ENCODE data around the gene CAPN5.

CAPN5 gene

GRCh38 chr11:77124041-77124440 lies 57.3 kb downstream of the CAPN5 start:
- Histone ChIP-seq H3K79me2 (ENCODE audit: control insufficient read depth, low read length) (no peaks in the 10 kb centered on the region), H3K27me3 (ENCODE audit: control insufficient read depth, low read length) (no peaks in the 10 kb centered on the region), H3K36me3 (ENCODE audit: control insufficient read depth, low read length) (no peaks in the 10 kb centered on the region), H3K4me3 (ENCODE audit: low read length) (no peak overlapping the region), H3K27ac (ENCODE audit: low read depth, low read length) (no peak overlapping the region), H4K20me1 (ENCODE audit: control insufficient read depth, insufficient read depth, low read depth, low read length) (no peaks in the 10 kb centered on the region), H3K4me1 (ENCODE audit: control insufficient read depth, low read length) (peaks cover 9% of the 10 kb centered on the region), H3F3A (ENCODE audit: control insufficient read depth, insufficient read depth) (no peaks in the 10 kb centered on the region), H3K9me3 (ENCODE audit: control insufficient read depth, insufficient read depth, low read length) (no peaks in the 10 kb centered on the region), H3K4me2 (ENCODE audit: low read length) (no peak overlapping the region), H3K9me2 (replicated peaks; ENCODE audit: control insufficient read depth, low read length) (no peaks in the 10 kb centered on the region)
- no peak for TF ChIP-seq CTCF (IDR thresholded peaks at IDR 0.05; ENCODE audit: low read depth, low read length, poor library complexity, severe bottlenecking)
- TF ChIP-seq EZH2phosphoT487 (IDR thresholded peaks at IDR 0.05; ENCODE audit: borderline replicate concordance, low read length) = no peak

- no peaks in the 10 kb centered on the region for H3K36me3 ChIP-seq (ENCODE audit: control insufficient read depth, low read length)
- no peaks in the 10 kb centered on the region for H3K9me2 ChIP-seq (replicated peaks; ENCODE audit: control insufficient read depth, low read length)
- H3K4me1 ChIP-seq (ENCODE audit: control insufficient read depth, low read length) = peaks cover 9% of the 10 kb centered on the region
- no peaks in the 10 kb centered on the region for H4K20me1 ChIP-seq (ENCODE audit: control insufficient read depth, insufficient read depth, low read depth, low read length)
- no peaks in the 10 kb centered on the region for H3F3A ChIP-seq (ENCODE audit: control insufficient read depth, insufficient read depth)
- no peak overlapping the region for H3K4me3 ChIP-seq (ENCODE audit: low read length)
- TF ChIP-seq EZH2phosphoT487 (IDR thresholded peaks at IDR 0.05; ENCODE audit: borderline replicate concordance, low read length) (no peak), CTCF (IDR thresholded peaks at IDR 0.05; ENCODE audit: low read depth, low read length, poor library complexity, severe bottlenecking) (no peak)
- H3K27ac ChIP-seq (ENCODE audit: low read depth, low read length) = no peak overlapping the region
- H3K4me2 ChIP-seq (ENCODE audit: low read length) = no peak overlapping the region
- no peaks in the 10 kb centered on the region for H3K27me3 ChIP-seq (ENCODE audit: control insufficient read depth, low read length)
- H3K9me3 ChIP-seq (ENCODE audit: control insufficient read depth, insufficient read depth, low read length) = no peaks in the 10 kb centered on the region
- no peaks in the 10 kb centered on the region for H3K79me2 ChIP-seq (ENCODE audit: control insufficient read depth, low read length)
These were observed 57.7 kb downstream of the CAPN5 start for GRCh38 chr11:77124488-77124887.

GRCh38 chr11:77125191-77125590 lies 58.4 kb downstream of the CAPN5 start:
- Histone ChIP-seq H3K27ac (ENCODE audit: low read depth, low read length) (no peak overlapping the region), H3K4me3 (ENCODE audit: low read length) (no peak overlapping the region), H3K9me2 (replicated peaks; ENCODE audit: control insufficient read depth, low read length) (no peaks in the 10 kb centered on the region), H3K9me3 (ENCODE audit: control insufficient read depth, insufficient read depth, low read length) (no peaks in the 10 kb centered on the region), H3K4me1 (ENCODE audit: control insufficient read depth, low read length) (peaks cover 9% of the 10 kb centered on the region), H3F3A (ENCODE audit: control insufficient read depth, insufficient read depth) (no peaks in the 10 kb centered on the region), H4K20me1 (ENCODE audit: control insufficient read depth, insufficient read depth, low read depth, low read length) (no peaks in the 10 kb centered on the region), H3K27me3 (ENCODE audit: control insufficient read depth, low read length) (no peaks in the 10 kb centered on the region), H3K36me3 (ENCODE audit: control insufficient read depth, low read length) (no peaks in the 10 kb centered on the region), H3K4me2 (ENCODE audit: low read length) (no peak overlapping the region), H3K79me2 (ENCODE audit: control insufficient read depth, low read length) (no peaks in the 10 kb centered on the region)
- no peak for TF ChIP-seq CTCF (IDR thresholded peaks at IDR 0.05; ENCODE audit: low read depth, low read length, poor library complexity, severe bottlenecking)
- no peak for TF ChIP-seq EZH2phosphoT487 (IDR thresholded peaks at IDR 0.05; ENCODE audit: borderline replicate concordance, low read length)

- H3K27ac ChIP-seq (ENCODE audit: low read depth, low read length) = no peak overlapping the region
- H3K79me2 ChIP-seq (ENCODE audit: control insufficient read depth, low read length) = no peaks in the 10 kb centered on the region
- no peaks in the 10 kb centered on the region for H4K20me1 ChIP-seq (ENCODE audit: control insufficient read depth, insufficient read depth, low read depth, low read length)
- peaks cover 9% of the 10 kb centered on the region for H3K4me1 ChIP-seq (ENCODE audit: control insufficient read depth, low read length)
- H3K27me3 ChIP-seq (ENCODE audit: control insufficient read depth, low read length) = no peaks in the 10 kb centered on the region
- no peaks in the 10 kb centered on the region for H3F3A ChIP-seq (ENCODE audit: control insufficient read depth, insufficient read depth)
- H3K4me3 ChIP-seq (ENCODE audit: low read length) = no peak overlapping the region
- H3K9me2 ChIP-seq (replicated peaks; ENCODE audit: control insufficient read depth, low read length) = no peaks in the 10 kb centered on the region
- H3K36me3 ChIP-seq (ENCODE audit: control insufficient read depth, low read length) = no peaks in the 10 kb centered on the region
- TF ChIP-seq CTCF (IDR thresholded peaks at IDR 0.05; ENCODE audit: low read depth, low read length, poor library complexity, severe bottlenecking) (no peak), EZH2phosphoT487 (IDR thresholded peaks at IDR 0.05; ENCODE audit: borderline replicate concordance, low read length) (no peak)
- no peak overlapping the region for H3K4me2 ChIP-seq (ENCODE audit: low read length)
- no peaks in the 10 kb centered on the region for H3K9me3 ChIP-seq (ENCODE audit: control insufficient read depth, insufficient read depth, low read length)
These were observed 58.9 kb downstream of the CAPN5 start for GRCh38 chr11:77125695-77126094.
